IMR-90 (cell line): ENCODE measurements around the gene ARL14. TPM values are rescaled to one million over a fixed set of nuclear protein-coding genes. Genes with fewer than 3 reads are reported as not detected.

ENCODE experiments used
- ATAC-seq: fragments of 200-7000 bp; cut with Tn5 transposase; 2 replicates; pipeline ENCODE4 v1.9.1; 2020; ENCODE audit warnings: low read depth, mild to moderate bottlenecking, moderate library complexity
- BruUV-seq: library from RNA; stranded (reverse); fragments of 400-500 nt; replicated peaks from 2 replicates; lab custom pipeline; 2021; lab: Mats Ljungman, UMichigan
- CTCF ChIA-PET: fragments of 300-600 bp; formaldehyde crosslinking; extraction: SDS; loops from one replicate; lab custom pipeline; 2021; ENCODE audit warnings: antibody characterized with exemption; lab: Yijun Ruan, JAX
- POLR2A ChIA-PET: fragments of 300-600 bp; sonication (Branson Sonifier 250); formaldehyde crosslinking; loops from one replicate; lab custom pipeline; 2022; ENCODE audit warnings: antibody characterized with exemption; ENCODE audit not compliant: unreplicated experiment; lab: Charles Lee
- DNase-seq: peaks from one replicate; pipeline ENCODE4 v3.0.0; 2013
- H2AFZ ChIP-seq: replicated peaks from 2 replicates; pipeline ENCODE3; 2013; ENCODE audit warnings: low read length, mild to moderate bottlenecking; ENCODE audit not compliant: poor library complexity
- H2AK5ac ChIP-seq: 2 replicates; pipeline ENCODE4 v1.6.1; 2013; ENCODE audit warnings: low read depth, low read length, inconsistent platforms
- H2AK9ac ChIP-seq: replicated peaks from 2 replicates; pipeline ENCODE3; 2013; ENCODE audit warnings: mild to moderate bottlenecking, low read depth, low read length, moderate library complexity; ENCODE audit not compliant: poor library complexity
- H2BK120ac ChIP-seq: 2 replicates; pipeline ENCODE4 v1.6.1; 2013; ENCODE audit warnings: low read depth, low read length, inconsistent platforms
- H2BK15ac ChIP-seq: 3 replicates; pipeline ENCODE4 v1.6.1; 2013; ENCODE audit warnings: low read depth, low read length, inconsistent platforms
- H2BK20ac ChIP-seq: 2 replicates; pipeline ENCODE4 v1.6.1; 2013; ENCODE audit warnings: low read depth, mild to moderate bottlenecking, inconsistent platforms, low read length, moderate library complexity
- H2BK5ac ChIP-seq: 2 replicates; pipeline ENCODE4 v1.6.1; 2013; ENCODE audit warnings: mild to moderate bottlenecking, low read depth, low read length, inconsistent platforms; ENCODE audit not compliant: poor library complexity, severe bottlenecking
- H3K14ac ChIP-seq: replicated peaks from 2 replicates; pipeline ENCODE4 v1.6.1; 2013; ENCODE audit warnings: low read depth, low read length, inconsistent platforms
- H3K18ac ChIP-seq: 2 replicates; pipeline ENCODE4 v1.6.1; 2013; ENCODE audit warnings: low read depth, low read length, control low read depth
- H3K23ac ChIP-seq: 2 replicates; pipeline ENCODE4 v1.6.1; 2013; ENCODE audit warnings: low read depth, low read length, inconsistent platforms
- H3K27ac ChIP-seq: 2 replicates; pipeline ENCODE4 v1.5.1; 2013; ENCODE audit warnings: mild to moderate bottlenecking, control low read depth, low read length; ENCODE audit not compliant: insufficient read depth
- H3K27me3 ChIP-seq: 2 replicates; pipeline ENCODE4 v1.6.1; 2013; ENCODE audit warnings: low read length; ENCODE audit not compliant: control insufficient read depth, insufficient read depth
- H3K36me3 ChIP-seq: 2 replicates; pipeline ENCODE4 v1.6.1; 2013; ENCODE audit warnings: low read length, mixed read lengths; ENCODE audit not compliant: control insufficient read depth, insufficient read depth
- H3K4ac ChIP-seq: 2 replicates; pipeline ENCODE4 v1.6.1; 2013; ENCODE audit warnings: low read depth, low read length, inconsistent platforms
- H3K4me1 ChIP-seq: 2 replicates; pipeline ENCODE4 v1.6.1; 2013; ENCODE audit warnings: low read length, mixed read lengths; ENCODE audit not compliant: control insufficient read depth, insufficient read depth
- H3K4me2 ChIP-seq: 2 replicates; pipeline ENCODE4 v1.6.1; 2013; ENCODE audit warnings: low read depth, mild to moderate bottlenecking, control low read depth, low read length, moderate library complexity
- H3K4me3 ChIP-seq: 2 replicates; pipeline ENCODE4 v1.5.1; 2013; ENCODE audit warnings: low read depth, mild to moderate bottlenecking, control low read depth, low read length, moderate library complexity; ENCODE audit not compliant: insufficient read depth
- H3K56ac ChIP-seq: 2 replicates; pipeline ENCODE4 v1.6.1; 2013; ENCODE audit warnings: low read length, inconsistent platforms; ENCODE audit not compliant: insufficient read depth; ENCODE audit errors: extremely low read depth
- H3K79me1 ChIP-seq, 2 experiments: 2 replicates each; pipeline ENCODE4 v1.6.1; 2013; ENCODE audit warnings: low read length in 2 of 2, inconsistent platforms in 1 of 2, low read depth in 1 of 2
- H3K9ac ChIP-seq: 2 replicates; pipeline ENCODE4 v1.6.1; 2013; ENCODE audit warnings: low read depth, low read length, control low read depth
- H3K9me1 ChIP-seq: 2 replicates; pipeline ENCODE4 v1.6.1; 2013; ENCODE audit warnings: low read length, inconsistent platforms; ENCODE audit not compliant: insufficient read depth
- H3K9me3 ChIP-seq: 2 replicates; pipeline ENCODE4 v1.6.1; 2013; ENCODE audit warnings: low read length; ENCODE audit not compliant: control insufficient read depth, insufficient read depth
- H4K20me1 ChIP-seq: 2 replicates; pipeline ENCODE4 v1.6.1; 2013; ENCODE audit warnings: low read length, inconsistent platforms; ENCODE audit not compliant: insufficient read depth
- H4K5ac ChIP-seq: 2 replicates; pipeline ENCODE4 v1.6.1; 2013; ENCODE audit warnings: mild to moderate bottlenecking, low read depth, low read length, control low read depth
- H4K8ac ChIP-seq, 2 experiments: 2 replicates each; pipeline ENCODE4 v1.6.1; 2013; ENCODE audit warnings: low read depth in 2 of 2, low read length in 2 of 2, control low read depth in 1 of 2, inconsistent platforms in 1 of 2
- H4K91ac ChIP-seq: 2 replicates; pipeline ENCODE4 v1.6.1; 2013; ENCODE audit warnings: low read depth, low read length, inconsistent platforms; ENCODE audit not compliant: insufficient read depth
- MAFK ChIP-seq: IDR thresholded peaks from 2 replicates; pipeline ENCODE4 v1.6.1; 2012; ENCODE audit warnings: low read depth, low read length, improper control_type of control experiment
- SMC3 ChIP-seq: fragments of 150-350 bp; IDR thresholded peaks from 2 replicates; pipeline ENCODE4 v1.6.1; 2016; ENCODE audit warnings: low read depth, mild to moderate bottlenecking, antibody characterized with exemption, low read length, moderate library complexity
- WGBS, 2 experiments: methylation state at CpG; one replicate each; pipeline versions ENCODE4 v1.1.5 to v1.1.7; 2013; ENCODE audit warnings: missing lambda C conversion rate in 2 of 2; ENCODE audit not compliant: insufficient read length in 1 of 2; ENCODE audit errors: extremely low coverage in 2 of 2; 5-methylcytosine and 5-hydroxymethylcytosine counted together
- dilution Hi-C: fragments of 300-500 bp; cut with HindIII; formaldehyde crosslinking; loops from one replicate; pipeline ENCODE4 v1.14.3; 2018; ENCODE audit warnings: low sequenced_read_pairs; ENCODE audit not compliant: unreplicated experiment
- in situ Hi-C: fragments of 300-500 bp; cut with MboI; formaldehyde crosslinking; loops from 3 replicates; pipeline ENCODE4 v1.14.3; 2019; ENCODE audit warnings: low sequenced_read_pairs, inconsistent platforms, mixed read lengths
- intact Hi-C: fragments of 100-400 bp; cut with micrococcal nuclease; formaldehyde crosslinking; loops from 2 replicates; pipeline ENCODE4 v1.10.0; 2022
- polyA plus RNA-seq, 3 experiments: library from polyadenylated mRNA; depleted of rRNA; stranded (reverse); fragments of >200 nt; gene quantifications; 2 replicates each; pipeline ENCODE4 v1.2.3, GENCODE V29; 2012; ENCODE audit warnings: low replicate concordance in 1 of 3
- total RNA-seq: library from RNA; depleted of rRNA; stranded (reverse); fragments of >200 nt; gene quantifications from 2 replicates; pipeline ENCODE4 v1.2.3, GENCODE V29; 2012

Gene ARL14
- total and polyA plus RNA-seq, 2 of the 4 experiments (the other 2 are of a cell fraction): 0.15 to 0.18 TPM

GRCh38 chr3:160638184-160638583 is 38.8 kb upstream of the ARL14 start:
- Histone ChIP-seq H4K20me1 (no peaks in the 10 kb centered on the region), H3K36me3 (no peaks in the 10 kb centered on the region), H2AFZ (no peak overlapping the region), H3K23ac (no peak overlapping the region), H3K4me1 (no peaks in the 10 kb centered on the region), H3K14ac (no peak overlapping the region), H3K27ac (no peak overlapping the region), H3K4ac (no peak overlapping the region), H2AK5ac (no peak overlapping the region), H3K27me3 (no peaks in the 10 kb centered on the region), H3K4me2 (no peak overlapping the region), H4K5ac (no peak overlapping the region), H4K8ac (no peak overlapping the region), H3K9me1 (no peaks in the 10 kb centered on the region), H2BK5ac (no peak overlapping the region), H3K18ac (no peak overlapping the region), H4K91ac (no peak overlapping the region), H2BK120ac (no peak overlapping the region), H3K4me3 (no peak overlapping the region), H3K56ac (no peak overlapping the region), H2BK20ac (no peak overlapping the region), H2BK15ac (no peak overlapping the region), H3K9ac (no peak overlapping the region), H2AK9ac (no peak overlapping the region), H3K79me1 (no peaks in the 10 kb centered on the region), H3K9me3 (no peaks in the 10 kb centered on the region)
- WGBS, 2 experiments: 17% methylated on average over 1 of the region's 2 CpGs; no CpG with 5 or more reads in 1 of the 2 experiments
- in situ Hi-C loops: no loop called here
- DNase-seq (no peak), ATAC-seq (no peak)
- BruUV-seq: no TSS peak
- dilution Hi-C loops: no loop called here
- intact Hi-C loops: no loop called here
- ChIA-PET CTCF (interaction anchor here (0.6 kb wide), 1 partner anchor 1799 kb away, joined by 3 read pairs; no protein-coding TSS in a partner anchor), POLR2A (no interaction called here)
- TF ChIP-seq MAFK (peak; percentile 98), SMC3 (no peak)
